Ishikawa (cell line): ENCODE results near the gene PLCB3.
A peak's percentile ranks its signal among the peaks of the same experiment; 100 is the strongest.

ENCODE experiments used
- CEBPB ChIP-seq: IDR thresholded peaks from 2 replicates; pipeline ENCODE4 v1.6.1; 2012
- CREB1 ChIP-seq: IDR thresholded peaks from 2 replicates; pipeline ENCODE4 v1.6.1; 2012; ENCODE audit warnings: low read depth
- EGR1 ChIP-seq: IDR thresholded peaks from 2 replicates; pipeline ENCODE4 v1.6.1; 2012
- EP300 ChIP-seq: IDR thresholded peaks from 2 replicates; pipeline ENCODE4 v1.6.1; 2012; ENCODE audit warnings: borderline replicate concordance
- FOXM1 ChIP-seq: IDR thresholded peaks from 2 replicates; pipeline ENCODE4 v1.6.1; 2012; ENCODE audit warnings: low read depth, borderline replicate concordance
- MAX ChIP-seq: IDR thresholded peaks from 2 replicates; pipeline ENCODE4 v1.6.1; 2012
- NFIC ChIP-seq: IDR thresholded peaks from 2 replicates; pipeline ENCODE4 v1.6.1; 2012
- RAD21 ChIP-seq: IDR thresholded peaks from 2 replicates; pipeline ENCODE4 v1.6.1; 2012; ENCODE audit warnings: low read depth
- REST ChIP-seq: IDR thresholded peaks from 2 replicates; pipeline ENCODE4 v1.6.1; 2012; ENCODE audit warnings: low read depth, mild to moderate bottlenecking
- TAF1 ChIP-seq: IDR thresholded peaks from 2 replicates; pipeline ENCODE4 v1.6.1; 2012; ENCODE audit warnings: low read depth, mild to moderate bottlenecking
- TCF12 ChIP-seq: IDR thresholded peaks from 2 replicates; pipeline ENCODE4 v1.6.1; 2012; ENCODE audit warnings: low read depth
- TEAD4 ChIP-seq: IDR thresholded peaks from 2 replicates; pipeline ENCODE4 v1.6.1; 2012
- USF1 ChIP-seq: IDR thresholded peaks from 2 replicates; pipeline ENCODE4 v1.6.1; 2012
- YY1 ChIP-seq: IDR thresholded peaks from 2 replicates; pipeline ENCODE4 v1.6.1; 2012; ENCODE audit warnings: low read depth
- ZBTB7A ChIP-seq: IDR thresholded peaks from 2 replicates; pipeline ENCODE4 v1.6.1; 2012; ENCODE audit warnings: low read depth

PLCB3 gene

GRCh38 chr11:64296236-64296635 is 44.9 kb downstream of the PLCB3 start:
- TF ChIP-seq TAF1 (no peak), USF1 (no peak), MAX (no peak), YY1 (no peak), NFIC (no peak), REST (no peak), ZBTB7A (no peak), TCF12 (no peak), TEAD4 (no peak), CREB1 (no peak), FOXM1 (no peak), RAD21 (no peak)

GRCh38 chr11:64296830-64297698 is 45.7 kb downstream of the PLCB3 start:
- no peak for TF ChIP-seq CREB1
- TF ChIP-seq TEAD4: no peak
- TF ChIP-seq CEBPB: no peak
- no peak for TF ChIP-seq RAD21
- no peak for TF ChIP-seq FOXM1
- TF ChIP-seq TAF1: no peak
- no peak for TF ChIP-seq REST
- no peak for TF ChIP-seq NFIC
- no peak for TF ChIP-seq MAX
- no peak for TF ChIP-seq USF1
- TF ChIP-seq TCF12: no peak
- no peak for TF ChIP-seq ZBTB7A
- no peak for TF ChIP-seq EGR1
- no peak for TF ChIP-seq EP300

GRCh38 chr11:64297699-64298358 is 46.5 kb downstream of the PLCB3 start:
- TF ChIP-seq NFIC (peak; percentile 94), MAX (0 out of 2 replicates have a peak, but pooled peaks have one; percentile 20), TAF1 (no peak), YY1 (0 out of 2 replicates have a peak, but pooled peaks have one; percentile 16)

GRCh38 chr11:64298966-64299846 is 47.9 kb downstream of the PLCB3 start:
- TF ChIP-seq NFIC: peak; percentile 39; the same call in 1 of the 2 replicates
- no peak for TF ChIP-seq MAX
